ENCODE measurements around the gene CDC25A.
"Not testable (repeated sequence)": the region's sequence is repeated elsewhere in the genome, so short reads cannot be mapped to it uniquely, and the experiment has no call there.

- TF ChIP-seq, protein P1, sequence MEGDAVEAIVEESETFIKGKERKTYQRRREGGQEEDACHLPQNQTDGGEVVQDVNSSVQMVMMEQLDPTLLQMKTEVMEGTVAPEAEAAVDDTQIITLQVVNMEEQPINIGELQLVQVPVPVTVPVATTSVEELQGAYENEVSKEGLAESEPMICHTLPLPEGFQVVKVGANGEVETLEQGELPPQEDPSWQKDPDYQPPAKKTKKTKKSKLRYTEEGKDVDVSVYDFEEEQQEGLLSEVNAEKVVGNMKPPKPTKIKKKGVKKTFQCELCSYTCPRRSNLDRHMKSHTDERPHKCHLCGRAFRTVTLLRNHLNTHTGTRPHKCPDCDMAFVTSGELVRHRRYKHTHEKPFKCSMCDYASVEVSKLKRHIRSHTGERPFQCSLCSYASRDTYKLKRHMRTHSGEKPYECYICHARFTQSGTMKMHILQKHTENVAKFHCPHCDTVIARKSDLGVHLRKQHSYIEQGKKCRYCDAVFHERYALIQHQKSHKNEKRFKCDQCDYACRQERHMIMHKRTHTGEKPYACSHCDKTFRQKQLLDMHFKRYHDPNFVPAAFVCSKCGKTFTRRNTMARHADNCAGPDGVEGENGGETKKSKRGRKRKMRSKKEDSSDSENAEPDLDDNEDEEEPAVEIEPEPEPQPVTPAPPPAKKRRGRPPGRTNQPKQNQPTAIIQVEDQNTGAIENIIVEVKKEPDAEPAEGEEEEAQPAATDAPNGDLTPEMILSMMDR (IDR thresholded peaks at IDR 0.05): not testable (repeated sequence)
- TF ChIP-seq POLR2A (IDR thresholded peaks at IDR 0.05): not testable (repeated sequence)
Measured at GRCh38 chr3:48112108-48112791, 76.0 kb downstream of the CDC25A start.

Data from body of pancreas (tissue), 4 donors.